Measurements from ENCODE around the gene PTGIS.

PTGIS gene

DNA sequence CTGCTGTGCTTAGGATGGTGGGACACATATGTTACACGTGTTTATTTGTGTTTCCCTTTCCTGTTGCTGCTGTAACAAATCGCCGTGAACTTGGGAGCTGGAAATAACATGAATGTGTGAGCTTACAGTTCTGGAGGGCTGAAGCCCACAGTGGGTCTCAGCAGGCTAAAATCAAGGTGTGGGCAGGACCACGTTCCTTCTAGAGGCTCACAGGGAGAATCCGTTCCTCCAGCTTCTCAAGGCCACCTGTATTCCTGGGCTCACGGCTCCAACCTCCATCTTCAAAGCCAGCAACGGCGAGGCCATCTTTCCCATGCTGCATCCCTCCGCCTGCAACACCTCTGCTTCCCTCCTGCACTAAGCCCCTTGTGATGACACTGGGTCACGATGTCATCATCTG is 27.4 kb upstream of the PTGIS start:
- DNase-seq: no peak

DNA sequence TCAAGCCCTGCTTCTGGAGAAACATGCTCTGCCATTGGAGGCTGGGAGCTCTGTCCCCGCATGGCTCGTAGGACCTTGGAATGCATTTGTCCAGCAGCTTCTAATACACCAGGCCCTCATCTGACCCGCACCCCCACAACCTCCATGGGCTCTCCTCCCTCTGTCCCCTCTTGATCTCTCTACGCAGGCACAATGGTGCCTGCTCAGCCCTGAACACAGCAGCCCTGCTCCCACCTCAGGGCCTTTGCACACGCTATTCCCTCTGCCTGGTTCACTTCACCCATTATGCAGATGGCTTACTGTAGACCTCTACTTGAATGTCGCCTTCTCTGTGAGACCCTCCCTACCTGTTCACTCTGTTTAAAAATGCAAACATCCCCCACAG is 27.0 kb upstream of the PTGIS start:
- no peak for DNase-seq

DNA sequence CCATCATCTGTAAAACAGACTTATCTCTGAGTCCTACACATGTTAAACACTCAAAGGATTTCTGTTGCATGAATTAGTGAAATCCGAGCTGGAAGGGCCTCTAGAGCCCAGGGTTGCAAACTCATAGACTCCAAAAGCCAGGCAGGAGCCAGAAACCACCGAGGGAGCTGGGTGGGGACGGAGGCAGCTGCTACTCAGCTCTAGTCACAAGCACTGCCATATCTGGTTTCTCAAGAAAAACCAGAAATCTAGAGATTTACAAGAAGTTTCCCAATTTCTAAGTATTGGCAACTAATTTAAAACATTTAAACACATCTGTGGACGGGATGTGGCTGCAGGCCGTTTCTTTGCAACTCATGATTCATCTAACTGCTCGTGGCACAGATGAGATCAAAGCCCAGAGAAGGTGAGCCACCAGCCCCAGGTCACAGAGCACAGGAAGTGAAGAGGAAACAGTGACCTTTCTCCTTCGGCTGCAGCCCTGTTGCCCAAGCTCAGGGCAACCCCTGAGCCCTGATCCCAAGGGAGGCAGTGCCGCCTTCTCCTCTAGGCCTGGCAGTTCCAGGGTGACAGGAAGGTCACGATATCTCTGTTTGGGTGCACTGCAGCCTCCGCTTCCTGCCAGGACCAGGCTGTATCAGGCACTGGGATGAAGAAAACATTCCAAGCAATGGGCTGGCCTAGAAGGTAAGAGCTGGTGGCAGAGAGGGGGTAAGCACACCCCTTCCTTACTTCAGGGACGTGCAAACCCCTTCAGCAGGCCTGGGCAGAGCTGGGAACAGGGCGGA is 26.4 kb upstream of the PTGIS start:
- DNase-seq: peak; percentile 21

DNA sequence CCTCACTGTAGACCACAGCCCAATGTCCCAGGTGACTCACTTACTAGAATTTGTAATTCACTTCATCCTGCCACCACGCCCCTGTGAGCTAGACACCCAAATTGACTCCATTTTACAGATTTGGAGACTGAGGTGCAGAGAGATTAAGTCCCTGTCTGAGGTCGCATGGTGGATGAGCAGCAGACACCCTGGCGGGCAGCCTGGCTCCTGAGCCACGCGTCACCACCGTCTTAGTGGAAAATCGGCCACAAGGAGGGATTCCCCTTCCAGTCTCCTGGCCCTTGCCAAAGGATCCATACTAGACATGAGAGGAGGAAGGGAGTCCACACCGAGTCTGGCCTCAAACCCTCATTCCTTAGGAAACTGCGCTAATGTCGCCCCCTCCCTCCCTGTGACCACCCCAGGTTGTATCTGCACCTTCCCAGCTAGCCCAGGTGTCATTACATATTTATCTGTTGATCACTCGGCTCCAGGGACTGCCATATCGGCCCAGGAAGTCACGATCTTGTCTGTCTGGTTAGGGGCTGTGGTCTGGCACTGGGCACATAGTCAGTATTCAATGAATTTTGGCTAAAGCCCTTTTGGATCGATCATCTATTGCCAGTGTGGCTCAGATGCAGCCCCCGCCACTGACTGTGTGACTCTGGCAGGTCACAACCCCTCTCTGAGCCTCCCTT is 25.7 kb upstream of the PTGIS start:
- DNase-seq: no peak

DNA sequence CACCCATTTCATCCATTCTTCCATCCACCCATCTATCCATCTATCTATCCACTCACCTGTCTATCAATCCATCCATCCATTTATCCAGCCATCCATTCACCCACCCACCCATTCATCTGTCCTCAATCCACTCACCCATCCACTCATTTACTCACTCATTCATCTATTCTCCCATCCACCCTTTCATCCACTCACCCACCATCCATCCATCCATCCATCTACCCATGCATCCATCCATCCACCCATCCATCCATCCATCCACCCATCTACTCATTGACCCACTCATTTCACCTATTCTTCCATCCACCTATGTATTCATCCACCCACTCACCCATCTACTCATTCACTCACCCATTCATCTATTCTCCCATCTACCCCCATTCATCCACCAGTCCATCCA is 24.2 kb upstream of the PTGIS start:
- no peak for DNase-seq

DNA sequence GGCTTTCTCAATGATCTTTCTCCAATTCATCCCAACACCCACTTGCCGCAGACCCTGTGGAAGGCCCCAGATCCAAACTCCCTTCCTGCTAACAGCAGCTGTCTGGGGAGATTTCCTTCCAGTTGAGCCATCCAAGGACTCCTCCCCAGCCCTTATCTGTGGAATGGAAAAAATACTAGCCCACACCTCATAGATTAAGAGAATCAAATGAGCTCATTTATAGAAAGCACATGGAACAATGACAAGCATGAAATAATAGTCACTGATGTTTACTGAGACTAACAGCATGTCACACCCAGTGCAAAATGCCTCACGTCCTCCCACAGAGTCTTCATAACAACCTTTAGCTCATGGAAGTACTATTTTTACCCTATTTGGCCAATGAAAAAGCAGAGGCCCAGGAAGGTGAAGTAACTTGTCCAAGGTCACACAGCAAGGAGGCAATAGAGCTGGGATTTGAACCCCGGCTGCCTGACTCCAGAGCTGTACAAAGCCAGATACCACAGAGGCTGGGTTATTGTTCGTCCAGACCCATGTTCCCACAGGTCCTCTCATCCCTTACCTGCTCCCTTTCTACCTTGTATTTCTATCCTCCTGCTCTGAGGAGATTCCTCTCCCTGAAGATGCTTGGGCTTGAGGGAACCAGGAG is 23.4 kb upstream of the PTGIS start:
- no peak for DNase-seq

- DNase-seq: no peak
Observed at GRCh38 chr20:49590163-49591017, 22.5 kb upstream of the PTGIS start.

DNA sequence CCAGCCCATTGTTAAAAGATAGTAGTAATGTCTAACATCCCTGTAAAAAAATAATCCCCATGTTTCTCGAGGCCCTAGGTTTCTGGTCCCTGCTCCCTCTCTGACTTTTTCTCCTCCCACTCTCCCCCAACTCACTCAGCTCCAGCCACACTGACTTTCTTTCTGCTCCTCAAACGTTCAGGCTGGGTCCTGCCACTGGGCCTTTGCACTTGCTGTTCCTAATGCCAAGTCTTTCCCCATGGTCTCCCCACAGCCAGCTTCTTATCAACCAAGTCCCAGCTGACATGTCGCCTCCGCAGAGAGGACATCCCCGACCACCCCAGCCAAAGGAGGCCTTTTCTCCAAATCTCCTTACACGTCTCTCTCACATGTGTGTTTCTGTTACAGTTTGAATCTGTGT is 21.8 kb upstream of the PTGIS start:
- no peak for DNase-seq

GRCh38 chr20:49587111-49587570 is 19.2 kb upstream of the PTGIS start:
- no peak for DNase-seq

DNA sequence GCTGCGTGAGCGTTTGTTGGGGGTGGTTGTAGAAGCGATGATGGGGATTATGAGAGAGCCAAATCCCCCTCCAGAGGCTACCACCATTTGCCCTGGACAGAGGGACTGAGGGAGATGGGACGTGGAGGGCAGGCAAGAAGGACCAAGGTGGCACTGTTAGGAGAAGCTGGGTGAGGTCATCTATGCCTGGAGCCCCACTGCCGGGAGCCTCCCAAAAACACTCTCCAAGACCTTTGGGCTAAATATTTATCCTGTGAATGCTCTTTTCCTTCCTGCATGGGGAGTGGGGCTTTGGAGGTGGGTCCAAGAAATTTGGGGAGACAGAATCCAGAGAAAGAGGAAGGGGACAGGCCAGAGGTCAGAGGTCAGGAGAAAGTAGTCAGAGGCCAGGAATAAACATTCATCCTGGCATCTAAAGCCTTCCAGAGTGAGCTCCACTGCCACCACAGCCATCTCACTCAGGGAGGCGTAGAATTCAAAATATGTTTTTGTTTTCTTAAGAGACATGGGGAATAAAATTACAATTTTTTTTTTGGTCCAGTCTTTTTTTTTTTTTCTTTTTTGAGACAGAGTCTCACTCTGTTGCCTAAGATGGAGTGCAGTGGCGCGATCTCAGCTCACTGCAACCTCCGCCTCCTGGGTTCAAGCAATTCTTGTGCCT is 17.8 kb upstream of the PTGIS start:
- no peak for DNase-seq

- no peak for DNase-seq
Observed at GRCh38 chr20:49584418-49585382, 16.8 kb upstream of the PTGIS start.

- DNase-seq: peak; percentile 51
Observed at GRCh38 chr20:49583669-49584417, 15.9 kb upstream of the PTGIS start.

DNA sequence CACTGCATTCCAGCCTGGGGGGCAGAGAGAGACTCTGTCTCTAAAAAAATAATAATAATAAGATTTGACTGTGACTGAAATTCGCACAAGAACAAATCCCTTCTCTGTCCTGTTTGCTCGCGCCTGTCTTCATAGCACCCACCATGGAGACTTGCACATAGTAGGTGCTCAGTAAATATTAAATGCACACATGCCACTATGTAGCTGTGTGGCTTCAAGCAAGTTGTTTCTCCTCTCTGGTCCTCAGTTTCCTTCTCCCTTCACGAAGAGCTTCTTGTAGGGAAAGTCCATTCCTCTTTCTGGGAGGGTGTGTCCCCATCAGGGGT is 15.4 kb upstream of the PTGIS start:
- no peak for DNase-seq

- DNase-seq: no peak
Observed at GRCh38 chr20:49582413-49583334, 14.7 kb upstream of the PTGIS start.

GRCh38 chr20:49581482-49581881 is 13.5 kb upstream of the PTGIS start:
- DNase-seq: no peak

- DNase-seq: no peak
Observed at GRCh38 chr20:49580813-49581174, 12.9 kb upstream of the PTGIS start.

- DNase-seq: no peak
Observed at GRCh38 chr20:49579874-49580812, 12.2 kb upstream of the PTGIS start.

- DNase-seq: no peak
Observed at GRCh38 chr20:49579195-49579594, 11.3 kb upstream of the PTGIS start.

Data from hematopoietic multipotent progenitor cell treated with erythropoietin and hydrocortisone succinate and interleukin-3 and kit ligand, for 6 days (in vitro differentiated cells).